Fibroblast of the conjunctiva (primary cell): ENCODE data around the gene MAPK8.
"Not testable (repeated sequence)": the region's sequence is repeated elsewhere in the genome, so short reads cannot be mapped to it uniquely, and the experiment has no call there.

Experiments
- DNase-seq: peaks from one replicate; pipeline ENCODE4 v3.0.0-alpha.2; 2010; ENCODE audit warnings: low read depth

The MAPK8 gene

DNA sequence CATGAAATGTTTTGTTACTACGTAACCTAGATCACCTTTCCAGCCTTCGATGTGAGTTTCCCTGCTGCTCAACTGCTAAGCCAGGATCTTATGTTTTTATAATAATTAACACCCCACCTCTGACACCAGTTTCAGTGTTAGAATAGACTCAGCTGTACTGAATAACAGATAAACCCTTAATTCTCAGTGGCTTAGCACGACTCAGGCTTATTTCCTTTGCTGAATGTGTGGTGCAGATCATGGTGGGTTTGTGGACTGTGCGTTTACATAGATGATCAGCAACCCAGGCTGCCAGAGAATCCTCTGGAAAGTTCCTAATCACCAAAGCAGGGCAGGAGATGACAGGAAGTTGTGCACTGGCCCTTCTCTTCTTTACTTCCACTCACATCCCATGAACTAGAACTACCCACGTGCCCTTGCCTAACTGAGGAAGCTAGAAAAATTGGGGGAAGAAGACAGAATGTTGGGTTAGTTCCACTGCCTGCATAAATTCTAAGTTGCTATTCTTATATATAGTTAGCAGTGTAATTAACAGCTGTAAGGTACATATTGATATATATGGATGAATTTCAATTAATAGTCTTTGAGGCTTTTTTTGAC, 111.8 kb downstream of the MAPK8 start:
- no peak for DNase-seq

DNA sequence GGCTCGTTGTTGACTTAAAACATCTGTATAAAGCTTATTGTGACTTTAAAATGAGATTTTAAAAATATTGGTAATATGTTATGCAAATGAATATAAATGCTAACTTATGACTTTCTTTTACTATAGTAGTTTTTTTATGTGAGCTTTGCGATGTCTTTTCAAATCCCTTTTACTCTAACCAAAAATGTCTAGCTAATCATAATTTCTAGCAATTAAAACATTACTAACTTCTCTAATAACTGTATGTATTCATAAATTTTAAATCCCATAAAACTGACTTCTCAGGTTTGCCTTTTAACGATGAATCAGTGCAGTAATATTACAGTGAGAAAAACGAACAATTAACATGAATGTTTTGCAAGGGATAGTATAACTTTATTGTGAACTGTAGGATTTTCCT, 113.2 kb downstream of the MAPK8 start:
- no peak for DNase-seq

DNA sequence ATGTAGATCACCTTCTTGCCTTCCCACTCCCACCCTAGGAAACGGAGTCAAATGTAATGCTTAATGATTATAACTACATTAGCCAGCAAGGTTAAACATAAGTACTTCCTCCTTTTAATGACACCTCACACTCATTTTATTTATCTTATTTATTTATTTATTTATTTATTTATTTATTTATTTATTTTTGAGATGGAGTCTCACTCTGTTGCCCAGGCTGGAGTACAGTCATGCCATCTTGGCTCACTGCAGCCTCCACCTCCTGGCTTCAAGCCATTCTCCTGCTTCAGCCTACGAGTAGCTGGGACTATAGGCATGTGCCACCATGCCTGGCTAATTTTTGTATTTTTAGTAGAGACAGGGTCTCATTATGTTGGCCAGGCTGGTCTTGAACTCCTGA, 115.4 kb downstream of the MAPK8 start:
- DNase-seq: not testable (repeated sequence)

DNA sequence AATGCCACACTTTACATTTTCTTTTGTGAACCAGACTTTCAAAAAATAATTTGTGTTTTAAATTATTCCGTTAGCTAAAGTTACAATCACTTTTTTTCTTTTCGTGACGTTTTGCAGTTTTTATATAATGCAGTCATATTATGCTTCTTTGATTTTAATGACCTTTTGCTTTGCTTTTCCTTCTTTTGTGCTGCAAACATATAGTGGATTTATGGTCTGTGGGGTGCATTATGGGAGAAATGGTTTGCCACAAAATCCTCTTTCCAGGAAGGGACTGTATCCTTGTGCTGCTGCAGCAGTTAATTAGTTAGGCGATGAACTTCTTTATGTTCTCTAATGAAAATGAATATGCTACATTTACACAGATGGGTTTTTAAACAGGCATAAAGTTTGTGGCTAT, 117.4 kb downstream of the MAPK8 start:
- DNase-seq: no peak

DNA sequence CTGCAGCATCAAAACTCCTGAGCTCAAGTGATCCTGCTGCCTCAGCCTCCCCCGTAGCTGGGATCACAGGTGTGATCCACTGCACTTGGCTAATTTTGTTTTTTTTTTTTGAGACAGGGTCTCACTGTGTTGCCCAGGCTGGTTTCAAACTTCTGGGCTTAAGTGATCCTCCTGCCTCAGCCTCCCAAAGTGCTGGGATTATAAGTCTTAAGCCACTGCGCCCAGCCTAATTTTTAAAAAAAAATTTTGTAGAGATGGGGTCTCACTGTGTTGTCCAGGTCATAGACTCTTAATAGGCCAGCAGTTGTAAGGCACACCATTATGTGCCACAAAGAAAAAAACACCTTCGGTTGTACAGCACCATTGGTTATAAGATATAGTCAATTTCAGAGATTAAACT, 122.4 kb downstream of the MAPK8 start:
- no peak for DNase-seq

DNA sequence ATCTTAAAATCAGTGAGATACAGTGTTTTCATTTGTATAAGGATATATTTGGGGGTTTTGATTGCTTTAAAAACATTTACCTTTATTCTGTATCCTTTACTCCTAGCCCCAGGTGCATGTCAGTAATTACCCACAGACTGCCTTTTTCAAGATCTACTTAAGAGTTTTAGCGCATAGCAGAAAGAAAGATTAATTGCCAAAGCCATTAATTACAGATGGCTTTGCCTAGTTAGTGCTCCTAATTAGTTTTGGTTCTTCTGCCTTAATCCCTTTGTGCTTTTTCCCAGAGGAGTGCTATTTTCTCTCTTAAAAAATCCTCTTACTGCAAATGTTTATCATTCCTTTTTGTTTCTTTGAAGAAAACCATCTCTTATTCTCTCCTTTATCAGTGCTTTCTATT, 122.8 kb downstream of the MAPK8 start:
- no peak for DNase-seq

DNA sequence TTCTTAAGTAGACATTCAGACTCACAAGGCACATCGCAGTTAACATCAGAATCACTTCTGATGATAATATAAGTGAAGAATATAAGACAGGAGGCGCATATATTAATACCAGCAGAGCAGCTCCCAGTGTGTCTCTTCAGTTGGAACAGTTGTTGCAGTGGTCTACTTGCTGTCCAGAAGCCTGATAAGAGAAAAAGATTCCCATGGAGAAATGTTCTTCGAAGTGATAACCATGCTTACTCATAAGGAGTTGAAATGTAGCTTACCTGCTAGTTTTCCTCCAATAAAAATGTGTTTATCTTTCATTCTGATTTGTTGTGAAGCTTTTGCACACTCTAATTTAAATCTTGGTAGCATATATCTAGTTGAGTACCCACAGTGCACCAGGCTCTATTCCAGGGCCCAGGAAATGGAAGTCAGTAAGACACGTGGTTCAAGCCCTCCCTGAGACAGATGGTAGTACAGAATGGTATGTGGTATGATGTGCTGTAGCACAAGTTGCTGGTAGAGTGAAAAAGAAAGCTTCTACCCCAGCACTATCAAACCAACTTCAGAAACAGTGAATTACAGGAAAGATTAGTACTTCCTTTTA, 124.0 kb downstream of the MAPK8 start:
- no peak for DNase-seq

DNA sequence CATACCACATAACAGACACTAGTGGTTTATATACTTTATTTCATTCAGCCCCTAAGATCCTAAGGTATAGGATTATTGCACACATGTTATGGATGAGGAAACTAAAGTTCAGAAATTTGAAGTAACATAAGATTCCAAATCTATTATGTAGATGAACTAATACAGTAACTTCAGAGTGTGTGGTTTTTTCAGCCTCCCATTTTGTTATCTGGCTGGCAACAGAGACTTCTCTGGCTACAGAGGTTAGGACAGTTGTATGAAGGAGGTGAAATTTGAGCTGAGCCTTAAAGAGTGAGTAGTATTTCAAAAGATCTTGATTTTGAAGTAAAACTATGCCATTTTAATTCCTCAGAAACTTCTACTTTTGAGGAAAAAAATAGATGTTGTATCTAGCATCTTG, 125.4 kb downstream of the MAPK8 start:
- DNase-seq: no peak

DNA sequence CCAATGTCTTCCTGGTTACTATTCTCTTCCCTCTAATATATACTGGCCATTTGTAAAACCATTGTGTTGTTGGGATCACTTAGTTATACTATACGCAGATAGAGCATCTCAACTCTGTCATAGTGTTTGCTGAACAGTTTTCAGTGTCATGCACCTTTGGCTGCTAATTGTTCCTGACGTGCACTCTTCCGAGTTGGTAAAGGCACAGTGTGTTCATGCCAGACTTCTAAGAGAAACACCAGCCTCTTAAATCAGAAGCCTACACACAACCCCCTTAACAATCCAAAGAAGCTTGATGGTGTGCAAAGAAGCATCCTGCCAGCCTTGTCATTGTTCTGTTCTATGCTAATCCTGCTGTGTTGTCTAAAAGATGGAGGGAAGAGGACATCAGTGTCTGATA, 131.1 kb downstream of the MAPK8 start:
- no peak for DNase-seq

DNA sequence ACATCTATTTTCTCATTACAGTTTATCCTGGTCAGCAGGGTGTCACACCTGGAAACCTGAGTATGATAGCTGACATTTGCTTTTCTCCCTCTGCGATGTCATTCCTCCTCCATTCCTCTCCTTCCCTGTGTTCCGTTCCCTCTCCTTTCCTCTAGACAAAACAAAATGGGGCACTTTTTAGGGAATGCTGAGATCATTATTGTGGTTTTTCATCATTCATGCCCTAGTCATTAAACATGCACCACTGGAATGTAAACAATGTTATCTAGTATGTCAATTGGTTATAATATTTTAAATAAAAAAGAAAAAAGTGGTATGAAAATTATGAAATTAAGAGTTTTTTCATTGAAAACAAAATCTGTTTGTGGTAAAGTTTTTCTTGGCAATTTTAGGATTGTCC, 132.6 kb downstream of the MAPK8 start:
- no peak for DNase-seq

DNA sequence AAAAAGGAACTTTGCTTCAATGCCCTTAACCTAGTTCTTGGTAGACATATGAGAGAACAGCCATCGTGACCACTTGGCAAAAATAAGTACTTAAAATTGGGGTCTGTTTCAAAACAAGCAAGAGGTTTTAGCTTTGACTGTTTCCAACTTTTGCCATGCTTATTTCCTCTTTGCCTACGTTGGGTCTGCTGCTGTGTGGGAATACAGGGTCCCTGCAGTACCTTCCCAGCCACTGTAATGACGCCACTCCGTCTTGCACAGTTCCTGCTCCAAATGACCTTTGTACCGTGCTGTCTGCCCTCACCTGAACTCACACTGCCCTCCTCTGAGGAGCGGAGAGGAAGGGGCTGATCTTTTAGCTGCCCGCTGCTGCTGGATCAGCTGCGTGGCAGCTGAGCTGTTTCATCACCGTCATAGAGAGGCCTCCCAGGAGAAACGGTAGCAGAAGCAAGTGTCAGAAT, 133.1 kb downstream of the MAPK8 start:
- DNase-seq: no peak

DNA sequence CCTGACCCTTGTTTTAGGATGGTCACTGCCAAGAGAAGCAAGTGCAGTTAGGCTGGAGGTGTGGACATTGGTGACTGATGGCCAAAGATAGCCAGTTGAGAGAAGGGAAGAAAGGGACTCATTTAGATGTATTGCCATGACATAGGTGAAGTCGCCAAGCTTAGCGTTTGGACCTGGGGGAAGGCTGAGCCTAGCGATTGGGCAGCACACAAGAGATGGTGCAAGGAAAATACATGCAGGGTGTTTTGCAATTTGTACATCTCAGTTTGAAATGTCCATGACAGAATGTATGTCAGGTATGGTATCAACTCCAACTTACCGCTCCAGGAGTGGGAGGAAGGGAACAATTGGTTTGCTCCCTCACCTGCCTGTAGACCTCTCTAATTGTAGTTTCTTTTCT, 134.3 kb downstream of the MAPK8 start:
- no peak for DNase-seq

DNA sequence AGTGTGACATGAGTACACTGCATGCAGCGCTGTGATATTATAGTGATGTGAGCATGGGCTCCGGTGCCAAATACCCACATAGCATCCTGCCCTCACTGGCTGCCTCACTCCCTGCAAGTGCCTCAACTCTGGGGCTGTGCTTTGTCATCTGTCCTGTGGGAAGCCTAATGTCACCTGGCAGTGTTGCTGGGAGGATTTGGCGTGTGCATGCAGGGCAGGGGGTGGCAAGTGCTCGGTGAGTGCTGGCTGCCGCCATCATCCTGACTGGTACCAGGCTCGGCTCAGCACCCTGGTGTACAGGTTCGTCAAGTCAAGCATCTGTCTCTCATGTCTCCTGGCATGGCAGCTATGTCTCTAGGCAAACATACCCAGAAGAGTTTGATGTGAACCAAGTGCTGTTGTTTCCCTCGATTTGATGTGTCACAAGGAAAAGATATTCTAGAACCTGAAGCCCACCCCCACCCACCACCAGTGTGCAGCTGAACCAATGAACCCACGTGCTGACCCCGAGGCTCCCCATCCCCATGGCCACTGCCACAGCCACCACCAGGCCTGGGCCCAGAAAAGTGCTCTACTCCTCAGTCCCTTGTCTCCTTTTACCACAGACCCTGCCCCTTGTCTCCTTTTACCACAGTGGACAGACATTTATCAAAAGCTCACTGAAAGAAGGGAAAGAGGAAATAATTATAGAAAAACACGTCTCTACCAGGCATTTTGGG, 135.8 kb downstream of the MAPK8 start:
- DNase-seq: no peak

DNA sequence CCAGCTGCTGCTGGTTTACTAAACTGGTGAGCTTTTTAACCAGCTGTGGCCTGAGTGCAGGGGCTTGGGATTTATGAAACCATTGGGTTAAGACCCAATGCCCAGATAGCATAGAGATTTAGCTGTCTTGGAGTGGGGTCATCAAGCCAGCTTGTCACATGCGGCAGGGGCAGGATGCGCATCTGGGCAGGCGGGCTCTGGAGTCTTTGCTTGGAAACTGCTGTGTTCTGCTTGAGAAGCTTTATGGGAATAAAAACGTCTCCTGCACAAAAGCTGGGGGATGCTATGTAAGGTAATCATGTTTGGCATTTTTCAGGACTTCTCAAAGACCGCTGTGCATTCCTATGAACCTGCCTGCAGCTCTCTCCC, 136.3 kb downstream of the MAPK8 start:
- DNase-seq: no peak

DNA sequence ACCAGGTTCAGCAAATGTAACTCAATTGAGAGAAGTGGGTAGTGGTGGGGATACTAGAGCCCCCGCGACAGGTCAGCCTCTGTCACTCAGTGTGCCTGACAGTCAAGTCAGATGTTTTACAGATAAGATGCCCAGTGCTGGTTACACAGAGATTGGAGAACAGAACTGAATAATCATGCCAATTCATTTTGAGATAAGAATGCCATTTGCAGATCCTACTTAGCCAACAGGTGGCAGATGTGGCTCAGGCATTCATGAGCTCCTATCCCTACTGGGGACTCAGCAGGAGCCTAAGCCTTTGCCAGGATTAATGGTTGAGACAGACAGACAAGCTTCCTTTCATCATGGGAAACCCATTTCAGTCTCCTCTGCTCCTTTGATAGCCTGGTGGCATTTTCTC, 137.8 kb downstream of the MAPK8 start:
- no peak for DNase-seq

DNA sequence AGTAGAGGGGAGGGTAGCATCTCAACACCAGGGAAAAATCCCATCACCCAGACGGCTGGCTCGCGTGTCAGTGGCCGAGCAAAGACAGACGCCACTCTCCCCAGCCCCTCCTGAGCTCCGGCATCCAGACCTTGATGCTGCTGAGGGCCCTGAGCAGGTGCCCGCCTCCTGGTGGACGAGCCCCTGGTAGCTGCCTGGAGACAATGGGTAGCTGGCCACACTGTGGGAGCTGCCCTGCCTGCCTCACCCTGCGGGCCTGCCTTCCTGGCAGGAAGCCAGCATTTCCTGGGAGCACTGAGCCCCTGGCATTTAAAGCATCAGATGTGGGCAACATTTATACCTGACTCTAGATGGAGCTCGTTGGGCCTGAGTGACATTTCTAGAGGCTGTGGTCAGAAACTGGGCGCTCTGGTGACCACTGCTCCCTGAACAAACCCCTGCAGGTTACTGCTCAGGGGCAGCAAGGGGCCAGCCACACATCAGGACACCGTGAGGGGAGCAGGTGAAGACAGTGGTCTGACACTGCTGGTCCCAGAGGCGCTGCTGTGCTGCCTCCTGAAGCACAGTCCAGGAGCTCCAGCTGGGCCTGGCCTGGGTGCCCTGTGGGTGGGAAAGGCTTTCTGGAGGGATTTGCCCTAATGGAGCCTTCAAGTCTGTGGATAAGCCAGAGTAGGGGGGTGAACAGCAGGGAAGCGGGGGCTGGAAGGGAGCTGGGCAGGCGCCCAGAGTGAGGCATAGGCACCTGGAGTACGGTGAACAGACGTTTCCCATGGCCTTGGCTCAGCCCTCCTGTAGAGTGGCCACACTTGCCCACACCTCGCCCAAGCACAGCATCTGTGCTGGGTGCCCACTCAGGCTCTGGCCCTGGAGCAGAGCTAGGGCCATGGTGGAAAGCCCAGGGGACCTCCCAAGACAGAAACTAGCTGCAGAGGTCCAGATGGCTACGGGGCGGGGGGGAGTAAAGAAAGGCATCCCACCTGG, 138.7 kb downstream of the MAPK8 start:
- DNase-seq: no peak

DNA sequence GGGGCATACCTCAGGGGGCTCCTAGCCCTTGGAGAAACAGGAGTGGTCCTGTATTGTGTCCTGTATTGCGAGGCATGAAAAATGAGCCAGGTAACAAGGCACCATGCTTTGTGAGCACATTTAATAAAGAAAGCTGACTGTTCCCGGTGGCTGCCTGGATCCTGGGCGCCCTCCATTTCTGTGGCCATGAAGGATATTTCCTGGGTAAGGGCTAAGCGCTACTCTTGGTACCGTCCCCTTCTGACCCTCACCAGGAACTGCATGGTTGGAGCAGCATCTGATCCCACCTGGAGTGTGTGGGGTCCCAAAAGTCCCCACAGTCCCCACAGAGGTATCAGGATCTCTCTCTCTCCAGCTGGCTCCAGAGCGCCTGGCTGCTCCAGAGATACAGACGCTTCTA, 139.5 kb downstream of the MAPK8 start:
- no peak for DNase-seq

DNA sequence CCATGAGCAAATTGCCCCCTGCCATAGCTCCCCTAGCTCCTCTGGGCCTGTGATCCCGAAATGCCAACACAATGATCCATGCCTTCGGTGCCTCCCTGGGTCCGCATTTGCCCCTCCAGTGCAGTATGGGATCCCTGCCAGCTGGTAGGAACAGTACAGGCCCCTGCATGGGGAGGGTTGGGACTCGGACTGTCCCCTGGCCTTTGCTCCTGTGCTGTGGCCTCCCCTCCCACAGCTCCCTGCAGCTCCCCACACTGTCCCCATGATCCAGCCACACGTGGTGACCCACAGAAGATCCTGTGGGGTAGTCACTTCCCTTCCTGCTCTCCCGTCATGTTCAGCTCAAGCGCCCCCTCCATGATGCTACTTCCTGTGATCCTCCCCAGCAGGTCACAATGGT, 140.3 kb downstream of the MAPK8 start:
- no peak for DNase-seq

DNA sequence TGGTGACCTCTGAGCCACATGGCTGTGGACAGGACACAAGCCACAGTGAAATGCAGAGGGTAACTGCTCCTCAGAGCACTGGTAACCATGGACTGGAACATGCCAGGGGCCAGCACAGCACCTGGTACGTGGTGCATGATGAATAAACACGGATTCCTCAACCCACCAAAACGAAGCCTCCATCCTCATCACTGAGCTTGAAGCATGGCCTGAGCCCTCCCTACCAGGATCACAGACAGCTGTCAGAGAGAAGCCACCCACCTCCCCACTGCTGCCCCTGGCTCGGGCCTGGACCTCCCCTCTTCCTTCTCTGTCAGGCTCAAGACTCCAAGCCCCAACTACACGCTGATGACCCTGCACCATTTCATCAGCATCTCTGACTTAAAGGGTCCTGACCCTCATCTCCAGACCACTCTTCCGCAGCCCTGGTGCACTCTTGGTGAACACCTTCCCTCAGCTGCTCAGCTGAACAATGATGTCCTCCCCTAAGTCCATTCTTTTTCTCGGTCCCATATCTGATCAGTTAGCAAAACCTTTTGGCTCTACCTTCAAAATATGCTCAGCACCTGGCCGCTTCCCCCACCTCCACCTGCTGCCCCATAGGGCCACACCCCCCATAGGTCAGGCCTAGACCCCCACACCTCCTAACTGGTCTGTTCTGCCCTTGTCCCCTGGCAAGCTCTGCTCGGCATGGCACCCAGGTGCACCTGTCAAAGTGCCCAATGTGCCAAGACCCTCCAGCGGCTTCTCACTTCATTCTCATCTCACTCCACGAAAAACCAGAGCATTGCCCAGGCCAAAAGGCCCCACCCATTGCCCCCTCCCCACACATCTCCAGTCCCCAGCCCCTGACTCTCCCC, 141.1 kb downstream of the MAPK8 start:
- DNase-seq: no peak

DNA sequence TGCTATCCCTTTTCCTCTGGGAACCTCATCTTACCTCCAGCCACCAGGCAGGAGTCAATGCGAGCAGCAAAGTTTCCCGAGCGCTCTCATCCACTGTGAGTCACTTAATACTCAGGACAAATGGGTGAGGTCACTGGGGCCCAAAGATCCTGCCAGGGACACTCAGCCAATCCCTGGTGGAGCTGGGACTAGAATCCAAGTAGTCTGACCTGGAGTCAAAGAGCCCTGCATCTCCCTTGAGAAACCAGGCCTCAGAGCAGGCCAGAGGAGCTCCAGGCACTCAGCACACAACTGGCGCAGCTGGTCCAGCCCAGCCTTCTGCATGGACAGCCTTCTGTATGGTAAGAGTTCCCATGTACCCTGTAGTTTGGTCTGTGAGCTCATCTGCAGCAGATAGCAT, 142.3 kb downstream of the MAPK8 start:
- no peak for DNase-seq

DNA sequence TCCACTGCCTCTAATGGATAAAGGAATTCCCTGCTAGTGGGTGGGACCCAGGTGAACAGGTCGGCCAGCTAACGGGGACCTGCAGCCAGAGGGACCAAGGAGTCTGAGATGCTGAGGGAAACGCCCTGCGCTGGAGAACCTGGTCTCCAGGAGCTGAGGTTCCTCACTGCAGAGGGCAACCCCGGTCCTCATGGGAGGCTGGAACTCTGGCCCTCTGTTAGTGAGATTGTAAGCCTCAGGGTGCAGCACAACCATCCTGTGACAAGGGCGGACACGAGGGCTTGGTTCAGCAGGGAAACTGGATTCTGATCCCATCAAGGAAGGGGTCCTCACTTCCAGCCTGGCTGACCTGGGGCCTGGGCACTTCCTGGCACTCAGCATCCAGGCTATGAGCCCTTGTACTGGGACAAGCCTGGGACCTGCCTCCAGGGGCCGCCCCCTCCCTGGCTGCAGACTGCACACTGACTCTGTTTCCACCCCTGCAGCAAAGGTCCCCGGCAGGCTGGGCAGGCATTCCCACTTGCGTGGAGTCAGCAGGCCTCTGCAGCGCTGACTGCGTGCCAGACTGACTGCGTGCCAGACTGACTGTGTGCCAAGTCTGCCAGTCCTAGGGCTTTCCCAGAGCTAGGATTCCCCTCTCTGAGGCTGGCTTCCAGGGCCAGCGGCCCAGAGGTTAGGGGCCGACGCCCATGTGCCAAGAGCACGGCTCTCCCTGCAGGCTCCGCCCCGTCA, 143.2 kb downstream of the MAPK8 start:
- no peak for DNase-seq
